ENCODE measurements around the gene IL13RA1. TPM values are rescaled to one million over a fixed set of nuclear protein-coding genes. Genes with fewer than 3 reads are reported as not detected.

Gene IL13RA1
- total RNA-seq, 1 experiment from 2014 or later = 14.4 TPM

DNA sequence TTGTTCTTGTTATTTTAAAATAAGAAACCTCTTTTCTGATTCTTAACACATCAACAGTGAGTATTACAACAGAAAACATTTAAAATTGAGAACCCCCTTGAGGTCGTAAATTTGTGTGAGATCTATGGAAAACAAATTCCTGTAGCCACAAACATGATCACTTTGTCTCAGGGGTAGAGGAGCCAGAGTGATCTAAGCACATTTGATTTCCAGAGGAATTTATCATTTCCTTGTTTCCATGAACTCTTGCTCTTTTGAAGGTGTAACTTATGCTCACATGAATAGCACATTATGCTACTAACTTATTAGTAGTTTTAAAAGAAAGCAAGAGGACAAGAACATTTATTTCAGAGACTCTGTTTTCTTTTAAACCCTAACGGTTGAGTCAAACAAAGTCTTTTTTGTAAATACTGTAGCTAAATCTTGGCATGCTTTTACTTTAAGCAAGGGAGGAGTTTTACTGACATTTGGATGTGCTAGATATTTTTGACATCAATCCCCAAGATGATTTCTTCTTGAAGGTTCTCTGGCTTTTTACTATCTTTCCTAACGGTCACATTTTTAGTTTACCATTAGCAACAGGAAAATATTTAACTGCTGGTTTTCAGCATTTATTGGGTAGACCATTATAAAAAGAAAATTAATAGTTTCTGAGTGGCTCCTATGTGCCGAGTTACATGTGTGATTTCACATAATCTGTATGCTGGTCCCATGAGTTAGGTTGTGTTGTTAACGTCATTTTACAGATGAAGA lies 68.3 kb downstream of the IL13RA1 start:
- H3K4me2 ChIP-seq (ENCODE audit: insufficient read depth, insufficient read length, low read length) = no peak overlapping the region
- DNase-seq = no peak
- H3K9me3 ChIP-seq (ENCODE audit: control insufficient read depth, low read depth, low read length) = peaks cover 15% of the 10 kb centered on the region
- H4K5ac ChIP-seq (ENCODE audit: insufficient read length, low read depth, low read length) = no peak overlapping the region
- Mint-ChIP-seq H3K36me3 (ENCODE audit: insufficient read depth in 1 of 3, low read depth in 3 of 3) (peaks cover 0 to 8% (median 2%) of the 10 kb centered on the region in 3 experiments; a peak in 3 of 7 replicates), H3K9me3 (peaks cover 3 to 62% of the 10 kb centered on the region in 2 experiments; a peak in 4 of 5 replicates), H3K4me3 (no peak overlapping the region), H3K4me1 (peaks cover 11% of the 10 kb centered on the region in 2 experiments), H3K27ac (no peak overlapping the region; a peak in 1 of 7 replicates), H3K27me3 (ENCODE audit: low read depth) (no peaks in the 10 kb centered on the region)
- TF ChIP-seq, protein P1, sequence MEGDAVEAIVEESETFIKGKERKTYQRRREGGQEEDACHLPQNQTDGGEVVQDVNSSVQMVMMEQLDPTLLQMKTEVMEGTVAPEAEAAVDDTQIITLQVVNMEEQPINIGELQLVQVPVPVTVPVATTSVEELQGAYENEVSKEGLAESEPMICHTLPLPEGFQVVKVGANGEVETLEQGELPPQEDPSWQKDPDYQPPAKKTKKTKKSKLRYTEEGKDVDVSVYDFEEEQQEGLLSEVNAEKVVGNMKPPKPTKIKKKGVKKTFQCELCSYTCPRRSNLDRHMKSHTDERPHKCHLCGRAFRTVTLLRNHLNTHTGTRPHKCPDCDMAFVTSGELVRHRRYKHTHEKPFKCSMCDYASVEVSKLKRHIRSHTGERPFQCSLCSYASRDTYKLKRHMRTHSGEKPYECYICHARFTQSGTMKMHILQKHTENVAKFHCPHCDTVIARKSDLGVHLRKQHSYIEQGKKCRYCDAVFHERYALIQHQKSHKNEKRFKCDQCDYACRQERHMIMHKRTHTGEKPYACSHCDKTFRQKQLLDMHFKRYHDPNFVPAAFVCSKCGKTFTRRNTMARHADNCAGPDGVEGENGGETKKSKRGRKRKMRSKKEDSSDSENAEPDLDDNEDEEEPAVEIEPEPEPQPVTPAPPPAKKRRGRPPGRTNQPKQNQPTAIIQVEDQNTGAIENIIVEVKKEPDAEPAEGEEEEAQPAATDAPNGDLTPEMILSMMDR (conservative IDR thresholded peaks at IDR 0.05) = no peak
- no peaks in the 10 kb centered on the region for H3K79me2 ChIP-seq (ENCODE audit: insufficient read depth, low read length)
- H3K4me1 ChIP-seq (ENCODE audit: insufficient read depth, low read length) = no peaks in the 10 kb centered on the region
- no peak overlapping the region for H2BK120ac ChIP-seq (ENCODE audit: low read depth, low read length, poor library complexity, severe bottlenecking)
- no peak overlapping the region for H3T11ph ChIP-seq (ENCODE audit: low read length)
- no peak overlapping the region for H3K14ac ChIP-seq (ENCODE audit: insufficient read depth, low read length)
- no peak overlapping the region for H2BK5ac ChIP-seq (ENCODE audit: insufficient read length, low read length)
- no peak overlapping the region for H3K27ac ChIP-seq (ENCODE audit: insufficient read length, low read depth, low read length)
- H3K23me2 ChIP-seq (ENCODE audit: insufficient read length, low read depth, low read length, poor library complexity, severe bottlenecking) = no peaks in the 10 kb centered on the region
- no peak overlapping the region for H3K4ac ChIP-seq (ENCODE audit: low read depth, low read length)
- H2AK5ac ChIP-seq (ENCODE audit: insufficient read length, low read length) = no peak overlapping the region
- no peaks in the 10 kb centered on the region for H3K79me1 ChIP-seq (ENCODE audit: insufficient read depth, low read depth, low read length, poor library complexity, severe bottlenecking)
- no peaks in the 10 kb centered on the region for H3K27me3 ChIP-seq (ENCODE audit: insufficient read depth, low read length)
- no CpG with 5 or more reads among the region's 5 CpGs for WGBS (ENCODE audit: extremely low coverage, insufficient read length, low lambda C conversion rate)
- H3K56ac ChIP-seq (ENCODE audit: insufficient read length, low read depth, low read length) = no peak overlapping the region
- no peak overlapping the region for H4K8ac ChIP-seq (replicated peaks; ENCODE audit: insufficient read length, low read depth, low read length)
- no peak overlapping the region for H3K9ac ChIP-seq (ENCODE audit: extremely low read depth, insufficient read length, low read length)
- no peak overlapping the region for H2AFZ ChIP-seq (ENCODE audit: low read length)
- H4K91ac ChIP-seq (ENCODE audit: insufficient read length, low read depth, low read length) = no peak overlapping the region
- no peaks in the 10 kb centered on the region for H4K20me1 ChIP-seq (ENCODE audit: control insufficient read depth, insufficient read depth, insufficient read length)
- no peak overlapping the region for H3K18ac ChIP-seq (ENCODE audit: insufficient read length, low read depth, low read length)
- no peak overlapping the region for H2BK15ac ChIP-seq (ENCODE audit: low read depth, low read length)
- H2BK20ac ChIP-seq (ENCODE audit: low read depth, low read length, poor library complexity, severe bottlenecking) = no peak overlapping the region
- H2BK12ac ChIP-seq (ENCODE audit: insufficient read length, low read depth, low read length) = no peak overlapping the region
- no peak overlapping the region for H3K23ac ChIP-seq (ENCODE audit: insufficient read length, low read depth, low read length)

Data from H9 (cell line).